ENCODE results near the gene TEX36. TPM values are rescaled to one million over a fixed set of nuclear protein-coding genes. Genes with fewer than 3 reads are reported as not detected.

Gene TEX36
- total RNA-seq, 4 donors from 2014 or later: not detected

DNA sequence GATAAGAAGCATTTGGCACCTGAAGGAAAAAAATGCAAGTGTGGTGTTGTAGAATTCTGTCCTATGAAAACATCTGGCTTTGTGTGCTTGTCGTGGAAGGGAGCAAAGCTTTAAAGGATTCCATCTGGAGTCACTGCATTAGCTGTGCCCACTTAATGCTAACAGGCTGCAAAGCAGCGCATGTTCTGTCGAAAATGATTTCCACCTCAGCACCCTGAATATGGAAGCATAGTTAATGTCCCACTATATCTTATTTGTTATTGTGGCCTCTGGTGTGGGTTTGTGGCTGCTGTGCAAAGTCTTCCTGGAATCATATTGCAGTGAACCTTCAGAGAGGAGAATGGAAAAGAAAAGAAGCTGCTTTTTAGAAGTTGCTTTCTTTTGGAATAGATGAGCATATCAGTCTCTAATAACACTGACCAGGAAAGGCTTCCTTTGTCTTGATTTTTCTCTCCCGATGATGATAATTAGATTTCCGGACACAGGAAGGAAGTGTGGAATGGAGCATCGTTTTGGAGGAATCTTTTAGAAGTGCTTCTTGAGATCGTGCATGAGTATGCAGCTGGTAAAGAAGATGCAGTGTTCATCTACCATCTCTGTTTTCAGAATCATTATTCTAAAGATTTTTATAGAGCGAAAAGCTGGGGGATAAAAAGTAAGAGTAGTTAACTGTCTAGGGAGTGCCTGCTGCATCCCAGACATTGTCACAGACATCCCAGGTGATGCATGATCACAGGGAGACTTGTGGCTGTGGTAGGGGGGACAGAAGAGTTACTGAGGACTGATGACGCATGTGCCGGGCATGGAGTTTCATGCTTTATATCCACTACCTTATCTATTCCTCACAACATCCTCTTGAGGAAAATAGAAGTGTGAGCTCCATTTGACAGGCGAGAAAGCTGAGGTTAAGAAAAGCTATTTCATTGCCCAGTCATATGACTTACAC, 54.6 kb downstream of the TEX36 start:
- no peaks in the 10 kb centered on the region for H3K9me3 ChIP-seq
- TF ChIP-seq, protein P1, sequence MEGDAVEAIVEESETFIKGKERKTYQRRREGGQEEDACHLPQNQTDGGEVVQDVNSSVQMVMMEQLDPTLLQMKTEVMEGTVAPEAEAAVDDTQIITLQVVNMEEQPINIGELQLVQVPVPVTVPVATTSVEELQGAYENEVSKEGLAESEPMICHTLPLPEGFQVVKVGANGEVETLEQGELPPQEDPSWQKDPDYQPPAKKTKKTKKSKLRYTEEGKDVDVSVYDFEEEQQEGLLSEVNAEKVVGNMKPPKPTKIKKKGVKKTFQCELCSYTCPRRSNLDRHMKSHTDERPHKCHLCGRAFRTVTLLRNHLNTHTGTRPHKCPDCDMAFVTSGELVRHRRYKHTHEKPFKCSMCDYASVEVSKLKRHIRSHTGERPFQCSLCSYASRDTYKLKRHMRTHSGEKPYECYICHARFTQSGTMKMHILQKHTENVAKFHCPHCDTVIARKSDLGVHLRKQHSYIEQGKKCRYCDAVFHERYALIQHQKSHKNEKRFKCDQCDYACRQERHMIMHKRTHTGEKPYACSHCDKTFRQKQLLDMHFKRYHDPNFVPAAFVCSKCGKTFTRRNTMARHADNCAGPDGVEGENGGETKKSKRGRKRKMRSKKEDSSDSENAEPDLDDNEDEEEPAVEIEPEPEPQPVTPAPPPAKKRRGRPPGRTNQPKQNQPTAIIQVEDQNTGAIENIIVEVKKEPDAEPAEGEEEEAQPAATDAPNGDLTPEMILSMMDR (IDR thresholded peaks at IDR 0.05): no peak
- TF ChIP-seq EP300 (IDR thresholded peaks at IDR 0.05): no peak
- TF ChIP-seq POLR2A (IDR thresholded peaks at IDR 0.05): no peak
- no peak for TF ChIP-seq POLR2AphosphoS5 (IDR thresholded peaks at IDR 0.05)
- no peaks in the 10 kb centered on the region for H3K4me1 ChIP-seq
- ATAC-seq: no peak
- H3K36me3 ChIP-seq: no peaks in the 10 kb centered on the region
- no peaks in the 10 kb centered on the region for H3K27me3 ChIP-seq
- WGBS, 2 donors (ENCODE audit: low coverage in 1 of 2): 52 to 70% methylated on average over 9 to 11 of the region's 11 CpGs
- H3K27ac ChIP-seq: no peak overlapping the region
- H3K4me3 ChIP-seq: no peak overlapping the region

DNA sequence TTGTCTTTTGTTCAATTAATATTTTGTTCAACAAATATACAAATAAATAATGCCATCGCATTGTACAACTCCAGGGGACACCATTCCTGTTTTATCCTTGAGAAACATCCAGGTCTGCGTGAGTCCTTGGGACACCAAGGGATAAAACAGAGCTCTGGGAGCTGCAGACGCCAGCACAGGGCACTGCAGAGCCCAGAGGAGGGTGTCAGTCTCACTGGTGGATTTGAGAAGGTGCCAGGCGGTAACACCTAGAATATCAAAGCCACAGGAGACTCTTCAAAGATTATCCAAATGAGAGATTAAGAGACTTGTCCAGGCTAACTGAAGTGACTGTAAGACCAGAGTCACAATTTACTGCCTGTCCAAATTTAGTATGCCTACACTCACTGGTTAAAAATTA, 55.3 kb downstream of the TEX36 start:
- H3K4me3 ChIP-seq: no peak overlapping the region
- ATAC-seq: no peak
- WGBS, 2 donors (ENCODE audit: low coverage in 1 of 2): 86 to 100% methylated on average over 2 to 4 of the region's 4 CpGs

DNA sequence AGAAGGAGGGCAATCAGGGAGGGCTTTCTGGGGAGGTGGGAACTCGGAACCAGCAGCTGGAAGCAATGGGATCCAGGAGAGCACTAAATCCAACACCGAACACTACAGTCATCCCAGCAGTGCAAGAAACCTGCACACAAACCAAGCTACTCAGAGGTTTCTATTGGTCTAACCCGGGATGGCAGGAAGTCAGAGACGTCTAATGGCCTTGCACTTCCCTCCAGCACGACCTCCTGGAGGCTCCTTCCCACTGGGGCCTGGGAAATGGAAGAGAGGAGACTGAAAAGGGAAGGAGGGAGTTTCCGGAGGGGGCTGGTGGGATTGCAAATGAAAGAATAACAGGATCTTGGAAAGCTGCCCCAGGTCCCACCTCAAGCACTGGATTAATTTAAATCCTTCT, 56.3 kb downstream of the TEX36 start:
- no peaks in the 10 kb centered on the region for H3K4me1 ChIP-seq
- TF ChIP-seq POLR2AphosphoS5 (IDR thresholded peaks at IDR 0.05) (no peak), POLR2A (IDR thresholded peaks at IDR 0.05) (no peak), EP300 (IDR thresholded peaks at IDR 0.05) (no peak)
- TF ChIP-seq, protein P1 (IDR thresholded peaks at IDR 0.05): no peak
- H3K36me3 ChIP-seq: no peaks in the 10 kb centered on the region
- H3K4me3 ChIP-seq: no peak overlapping the region
- 51 to 70% methylated on average over 2 to 6 of the region's 6 CpGs for WGBS, 2 donors (ENCODE audit: low coverage in 1 of 2)
- H3K27me3 ChIP-seq: no peaks in the 10 kb centered on the region
- no peak overlapping the region for H3K27ac ChIP-seq
- ATAC-seq: no peak
- H3K9me3 ChIP-seq: no peaks in the 10 kb centered on the region

More for the DNA sequence above, 55.3 kb downstream of the TEX36 start:
- Histone ChIP-seq H3K4me1 (no peaks in the 10 kb centered on the region), H3K27ac (no peak overlapping the region), H3K27me3 (no peaks in the 10 kb centered on the region), H3K9me3 (no peaks in the 10 kb centered on the region), H3K36me3 (no peaks in the 10 kb centered on the region)
- TF ChIP-seq, protein P1 (IDR thresholded peaks at IDR 0.05): no peak
- no peak for TF ChIP-seq EP300 (IDR thresholded peaks at IDR 0.05)
- no peak for TF ChIP-seq POLR2A (IDR thresholded peaks at IDR 0.05)
- no peak for TF ChIP-seq POLR2AphosphoS5 (IDR thresholded peaks at IDR 0.05)

DNA sequence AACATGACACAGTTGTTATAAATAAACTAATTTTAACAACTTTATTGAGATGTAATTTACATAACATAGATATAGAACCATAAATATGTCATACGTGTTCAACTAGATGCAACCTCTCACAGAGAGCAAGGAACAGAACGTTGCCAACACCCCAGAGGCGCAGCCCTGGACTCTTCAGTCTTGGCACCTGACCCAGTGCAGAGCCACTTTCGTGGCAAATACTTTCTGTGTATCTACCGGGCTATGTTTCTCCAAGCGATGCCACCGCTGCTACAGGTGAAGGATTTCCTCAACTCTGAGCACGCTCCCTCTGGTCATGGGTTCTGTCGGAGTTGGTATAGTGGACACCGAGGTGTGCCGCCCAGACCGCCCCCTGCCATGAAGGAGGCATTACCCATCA, 57.4 kb downstream of the TEX36 start:
- H3K4me3 ChIP-seq: no peak overlapping the region
- ATAC-seq: no peak
- H3K4me1 ChIP-seq: no peaks in the 10 kb centered on the region
- H3K27me3 ChIP-seq: no peaks in the 10 kb centered on the region
- 75 to 81% methylated on average over 7 to 11 of the region's 12 CpGs for WGBS, 2 donors (ENCODE audit: low coverage in 1 of 2)
- TF ChIP-seq, protein P1 (IDR thresholded peaks at IDR 0.05): no peak
- TF ChIP-seq EP300 (IDR thresholded peaks at IDR 0.05) (no peak), POLR2A (IDR thresholded peaks at IDR 0.05) (no peak), POLR2AphosphoS5 (IDR thresholded peaks at IDR 0.05) (no peak)
- H3K9me3 ChIP-seq: no peaks in the 10 kb centered on the region
- H3K36me3 ChIP-seq: no peaks in the 10 kb centered on the region
- no peak overlapping the region for H3K27ac ChIP-seq

DNA sequence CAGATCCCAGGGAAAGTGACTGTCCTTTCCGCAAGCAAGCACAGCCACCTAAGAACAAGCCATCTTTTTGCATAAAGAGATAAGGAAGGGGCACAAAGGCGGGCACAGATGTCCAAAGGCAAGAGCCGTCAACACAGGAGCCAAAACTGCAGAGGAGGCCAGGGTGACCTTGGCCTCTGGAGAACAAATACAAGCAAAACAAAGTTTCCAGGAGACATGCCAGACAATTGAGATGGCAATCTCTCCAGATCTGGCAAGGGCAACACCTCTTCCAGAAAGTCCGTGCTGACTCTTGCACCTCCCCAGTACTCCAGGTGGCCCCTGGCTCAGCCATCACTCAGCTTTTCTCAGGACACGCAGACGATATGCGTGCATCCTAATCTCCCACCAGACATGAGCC, 58.2 kb downstream of the TEX36 start:
- Histone ChIP-seq H3K4me3 (no peak overlapping the region), H3K27me3 (no peaks in the 10 kb centered on the region), H3K4me1 (no peaks in the 10 kb centered on the region), H3K27ac (no peak overlapping the region), H3K9me3 (no peaks in the 10 kb centered on the region), H3K36me3 (no peaks in the 10 kb centered on the region)
- WGBS, 2 donors (ENCODE audit: low coverage in 1 of 2): 56 to 86% methylated on average over 4 to 6 of the region's 7 CpGs
- ATAC-seq: no peak
- no peak for TF ChIP-seq POLR2AphosphoS5 (IDR thresholded peaks at IDR 0.05)
